ENCODE data around the gene PTPRA. TPM values are rescaled to one million over a fixed set of nuclear protein-coding genes. Genes with fewer than 3 reads are reported as not detected.

Gene PTPRA
- total and polyA plus RNA-seq, 2 of the 13 experiments (the other 11 are each of a cell fraction or from before 2014, with no cell fraction given): 47.2 to 127 TPM

DNA sequence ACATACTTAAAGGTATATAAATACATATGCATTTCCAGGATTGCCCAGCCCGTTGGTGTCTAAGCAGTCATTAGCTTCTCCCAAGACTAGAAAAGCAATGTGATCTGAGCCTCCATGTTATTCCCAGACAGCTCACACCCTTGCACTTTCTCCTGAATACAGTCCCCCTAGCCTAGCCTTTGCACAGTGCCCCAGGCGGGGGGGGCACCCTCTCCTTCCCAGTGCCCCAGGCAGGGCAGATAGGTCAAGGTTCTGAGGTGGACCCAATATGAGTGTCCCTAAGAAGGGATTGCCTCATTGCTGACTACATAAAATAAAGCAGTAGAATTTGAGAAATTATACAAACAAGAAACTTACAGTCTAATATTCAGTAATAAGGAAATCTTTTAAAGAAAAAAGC is 154.7 kb downstream of the PTPRA start:
- Histone ChIP-seq H3K27me3 (ENCODE audit: control insufficient read depth in 1 of 2, insufficient read depth in 2 of 2, low read length in 2 of 2) (no peaks in the 10 kb centered on the region), H3K4me1 (ENCODE audit: insufficient read depth, low read length) (peaks cover 29% of the 10 kb centered on the region), H3K4me3 (replicated peaks in 1 of 3; ENCODE audit: insufficient read depth in 1 of 3, low read depth in 2 of 3, low read length in 3 of 3) (no peak overlapping the region), H4K20me1 (ENCODE audit: insufficient read depth, low read length) (no peaks in the 10 kb centered on the region), H2AFZ (ENCODE audit: low read length) (no peak overlapping the region), H3K4me2 (ENCODE audit: low read depth, low read length) (no peak overlapping the region), H3K27ac (ENCODE audit: extremely low read length, insufficient read depth, low read length) (no peak overlapping the region), H3K79me2 (ENCODE audit: insufficient read depth, low read length) (no peaks in the 10 kb centered on the region), H3K36me3 (replicated peaks in 1 of 2; ENCODE audit: control insufficient read depth in 1 of 2, insufficient read depth in 2 of 2, low read length in 2 of 2) (peaks cover 49 to 73% of the 10 kb centered on the region in 2 experiments), H3K9me3 (ENCODE audit: low read length) (no peaks in the 10 kb centered on the region), H3K9ac (ENCODE audit: insufficient read depth, low read depth, low read length) (no peak overlapping the region)
- 60% methylated on average over 2 of the region's 2 CpGs for WGBS (ENCODE audit: low lambda C conversion rate)
- in situ Hi-C loops (cut with HindIII; ENCODE audit: extremely low pct_ligation_motif_present, low pct_unique_long_range_greater_than_20kb): no loop called here
- no TSS peak for BruUV-seq (replicated peaks)
- peak; percentile 30 for ATAC-seq
- intact Hi-C loops (cut with micrococcal nuclease; ENCODE audit: unreplicated experiment): no loop called here
- no peak for DNase-seq (ENCODE audit: low spot score)
- ChIA-PET POLR2A (no interaction called here), CTCF (ENCODE audit: low intra/inter-chr PET ratio, low total read pairs) (no interaction called here)
- FAIRE-seq: no peak
- TF ChIP-seq MTF2 (CRISPR knock-in tag; IDR thresholded peaks at IDR 0.05; ENCODE audit: borderline replicate concordance) (no peak), SPEN (CRISPR knock-in tag; IDR thresholded peaks at IDR 0.05; ENCODE audit: low read depth) (no peak), NR2F6 (IDR thresholded peaks at IDR 0.05) (no peak), NR2F6 (CRISPR knock-in tag; IDR thresholded peaks at IDR 0.05) (peak; percentile 25; the same call in 1 of the 2 replicates), SOX13 (IDR thresholded peaks at IDR 0.05) (no peak), SOX13 (CRISPR knock-in tag; conservative IDR thresholded peaks at IDR 0.05 in 1 of 2, IDR thresholded peaks at IDR 0.05 in 1 of 2) (no peak), TOE1 (CRISPR knock-in tag; IDR thresholded peaks at IDR 0.05) (no peak), MTA1 (CRISPR knock-in tag; IDR thresholded peaks at IDR 0.05; ENCODE audit: borderline replicate concordance) (peak; percentile 31; the same call in 1 of the 2 replicates), PCBP1 (IDR thresholded peaks at IDR 0.05; ENCODE audit: borderline replicate concordance, low read depth, low read length) (no peak), NR2F1 (CRISPR knock-in tag; IDR thresholded peaks at IDR 0.05) (peak in 1 of 2 experiments; percentile 32; a peak in 1 of 4 replicates), SAFB2 (CRISPR knock-in tag; IDR thresholded peaks at IDR 0.05; ENCODE audit: borderline replicate concordance, low read depth) (no peak), ZNF615 (CRISPR knock-in tag; IDR thresholded peaks at IDR 0.05; ENCODE audit: borderline replicate concordance) (no peak)
- TF ChIP-seq, protein P1, sequence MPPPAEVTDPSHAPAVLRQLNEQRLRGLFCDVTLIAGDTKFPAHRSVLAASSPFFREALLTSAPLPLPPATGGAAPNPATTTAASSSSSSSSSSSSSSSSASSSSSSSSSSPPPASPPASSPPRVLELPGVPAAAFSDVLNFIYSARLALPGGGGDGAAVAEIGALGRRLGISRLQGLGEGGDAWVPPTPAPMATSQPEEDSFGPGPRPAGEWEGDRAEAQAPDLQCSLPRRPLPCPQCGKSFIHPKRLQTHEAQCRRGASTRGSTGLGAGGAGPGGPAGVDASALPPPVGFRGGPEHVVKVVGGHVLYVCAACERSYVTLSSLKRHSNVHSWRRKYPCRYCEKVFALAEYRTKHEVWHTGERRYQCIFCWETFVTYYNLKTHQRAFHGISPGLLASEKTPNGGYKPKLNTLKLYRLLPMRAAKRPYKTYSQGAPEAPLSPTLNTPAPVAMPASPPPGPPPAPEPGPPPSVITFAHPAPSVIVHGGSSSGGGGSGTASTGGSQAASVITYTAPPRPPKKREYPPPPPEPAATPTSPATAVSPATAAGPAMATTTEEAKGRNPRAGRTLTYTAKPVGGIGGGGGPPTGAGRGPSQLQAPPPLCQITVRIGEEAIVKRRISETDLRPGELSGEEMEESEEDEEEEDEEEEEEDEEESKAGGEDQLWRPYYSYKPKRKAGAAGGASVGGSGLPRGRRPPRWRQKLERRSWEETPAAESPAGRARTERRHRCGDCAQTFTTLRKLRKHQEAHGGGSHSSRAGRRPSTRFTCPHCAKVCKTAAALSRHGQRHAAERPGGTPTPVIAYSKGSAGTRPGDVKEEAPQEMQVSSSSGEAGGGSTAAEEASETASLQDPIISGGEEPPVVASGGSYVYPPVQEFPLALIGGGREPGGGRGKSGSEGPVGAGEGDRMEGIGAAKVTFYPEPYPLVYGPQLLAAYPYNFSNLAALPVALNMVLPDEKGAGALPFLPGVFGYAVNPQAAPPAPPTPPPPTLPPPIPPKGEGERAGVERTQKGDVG (CRISPR knock-in tag; IDR thresholded peaks at IDR 0.05; ENCODE audit: borderline replicate concordance): no peak
- TF ChIP-seq, protein P2, sequence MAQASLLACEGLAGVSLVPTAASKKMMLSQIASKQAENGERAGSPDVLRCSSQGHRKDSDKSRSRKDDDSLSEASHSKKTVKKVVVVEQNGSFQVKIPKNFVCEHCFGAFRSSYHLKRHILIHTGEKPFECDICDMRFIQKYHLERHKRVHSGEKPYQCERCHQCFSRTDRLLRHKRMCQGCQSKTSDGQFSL (CRISPR knock-in tag; IDR thresholded peaks at IDR 0.05): peak; percentile 91
- TF ChIP-seq, protein P3, sequence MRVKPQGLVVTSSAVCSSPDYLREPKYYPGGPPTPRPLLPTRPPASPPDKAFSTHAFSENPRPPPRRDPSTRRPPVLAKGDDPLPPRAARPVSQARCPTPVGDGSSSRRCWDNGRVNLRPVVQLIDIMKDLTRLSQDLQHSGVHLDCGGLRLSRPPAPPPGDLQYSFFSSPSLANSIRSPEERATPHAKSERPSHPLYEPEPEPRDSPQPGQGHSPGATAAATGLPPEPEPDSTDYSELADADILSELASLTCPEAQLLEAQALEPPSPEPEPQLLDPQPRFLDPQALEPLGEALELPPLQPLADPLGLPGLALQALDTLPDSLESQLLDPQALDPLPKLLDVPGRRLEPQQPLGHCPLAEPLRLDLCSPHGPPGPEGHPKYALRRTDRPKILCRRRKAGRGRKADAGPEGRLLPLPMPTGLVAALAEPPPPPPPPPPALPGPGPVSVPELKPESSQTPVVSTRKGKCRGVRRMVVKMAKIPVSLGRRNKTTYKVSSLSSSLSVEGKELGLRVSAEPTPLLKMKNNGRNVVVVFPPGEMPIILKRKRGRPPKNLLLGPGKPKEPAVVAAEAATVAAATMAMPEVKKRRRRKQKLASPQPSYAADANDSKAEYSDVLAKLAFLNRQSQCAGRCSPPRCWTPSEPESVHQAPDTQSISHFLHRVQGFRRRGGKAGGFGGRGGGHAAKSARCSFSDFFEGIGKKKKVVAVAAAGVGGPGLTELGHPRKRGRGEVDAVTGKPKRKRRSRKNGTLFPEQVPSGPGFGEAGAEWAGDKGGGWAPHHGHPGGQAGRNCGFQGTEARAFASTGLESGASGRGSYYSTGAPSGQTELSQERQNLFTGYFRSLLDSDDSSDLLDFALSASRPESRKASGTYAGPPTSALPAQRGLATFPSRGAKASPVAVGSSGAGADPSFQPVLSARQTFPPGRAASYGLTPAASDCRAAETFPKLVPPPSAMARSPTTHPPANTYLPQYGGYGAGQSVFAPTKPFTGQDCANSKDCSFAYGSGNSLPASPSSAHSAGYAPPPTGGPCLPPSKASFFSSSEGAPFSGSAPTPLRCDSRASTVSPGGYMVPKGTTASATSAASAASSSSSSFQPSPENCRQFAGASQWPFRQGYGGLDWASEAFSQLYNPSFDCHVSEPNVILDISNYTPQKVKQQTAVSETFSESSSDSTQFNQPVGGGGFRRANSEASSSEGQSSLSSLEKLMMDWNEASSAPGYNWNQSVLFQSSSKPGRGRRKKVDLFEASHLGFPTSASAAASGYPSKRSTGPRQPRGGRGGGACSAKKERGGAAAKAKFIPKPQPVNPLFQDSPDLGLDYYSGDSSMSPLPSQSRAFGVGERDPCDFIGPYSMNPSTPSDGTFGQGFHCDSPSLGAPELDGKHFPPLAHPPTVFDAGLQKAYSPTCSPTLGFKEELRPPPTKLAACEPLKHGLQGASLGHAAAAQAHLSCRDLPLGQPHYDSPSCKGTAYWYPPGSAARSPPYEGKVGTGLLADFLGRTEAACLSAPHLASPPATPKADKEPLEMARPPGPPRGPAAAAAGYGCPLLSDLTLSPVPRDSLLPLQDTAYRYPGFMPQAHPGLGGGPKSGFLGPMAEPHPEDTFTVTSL (CRISPR knock-in tag; IDR thresholded peaks at IDR 0.05; ENCODE audit: borderline replicate concordance): no peak
